Smooth muscle cell of the brain vasculature (primary cell): ENCODE results near the gene MAD2L2.

Source experiments
- DNase-seq: peaks from one replicate; pipeline ENCODE4 v3.0.0-alpha.2; 2012; ENCODE audit warnings: low read depth, low spot score

Gene MAD2L2

DNA sequence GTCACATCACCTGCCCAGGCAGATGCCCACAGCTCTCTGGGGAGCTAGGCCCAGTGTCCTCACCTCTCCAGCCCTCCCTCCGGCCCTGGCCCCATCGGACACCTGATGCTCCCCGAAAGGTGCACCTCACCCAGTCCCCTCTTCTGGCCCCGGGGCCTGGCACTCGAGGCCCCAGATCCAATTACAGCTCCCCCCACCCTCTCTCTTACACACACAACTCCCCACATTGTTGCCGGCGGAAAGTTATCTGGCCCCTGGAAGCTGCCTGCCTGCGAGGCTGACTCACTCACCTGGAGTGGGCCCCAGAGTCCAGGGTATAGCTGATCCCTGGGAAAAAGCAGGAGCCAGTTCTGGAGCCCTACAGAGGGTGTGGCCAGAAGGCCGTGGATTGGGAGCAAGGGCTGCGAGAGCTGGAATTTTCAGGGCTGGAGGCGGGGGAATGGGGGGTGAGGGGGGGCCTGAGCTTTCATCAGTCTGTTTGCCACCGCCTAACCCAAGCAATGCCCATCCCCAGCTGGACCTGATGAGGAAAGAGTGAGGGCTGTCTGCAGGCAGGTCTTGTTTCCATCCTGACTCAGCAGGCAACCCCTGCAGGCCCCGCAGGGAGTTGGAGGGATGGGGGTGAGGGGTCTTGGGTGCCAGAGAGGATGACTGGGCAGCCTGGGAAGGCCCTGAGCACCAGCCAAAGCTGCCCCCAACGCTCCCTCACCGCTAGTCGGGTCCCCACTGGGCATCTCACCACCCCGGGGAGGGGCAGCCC lies 27.7 kb downstream of the MAD2L2 start:
- no peak for DNase-seq

- DNase-seq = no peak
Observed at GRCh38 chr1:11652203-11652780, 28.7 kb downstream of the MAD2L2 start.

GRCh38 chr1:11651017-11651416 lies 29.9 kb downstream of the MAD2L2 start:
- no peak for DNase-seq

GRCh38 chr1:11650331-11650991 lies 30.5 kb downstream of the MAD2L2 start:
- no peak for DNase-seq

DNA sequence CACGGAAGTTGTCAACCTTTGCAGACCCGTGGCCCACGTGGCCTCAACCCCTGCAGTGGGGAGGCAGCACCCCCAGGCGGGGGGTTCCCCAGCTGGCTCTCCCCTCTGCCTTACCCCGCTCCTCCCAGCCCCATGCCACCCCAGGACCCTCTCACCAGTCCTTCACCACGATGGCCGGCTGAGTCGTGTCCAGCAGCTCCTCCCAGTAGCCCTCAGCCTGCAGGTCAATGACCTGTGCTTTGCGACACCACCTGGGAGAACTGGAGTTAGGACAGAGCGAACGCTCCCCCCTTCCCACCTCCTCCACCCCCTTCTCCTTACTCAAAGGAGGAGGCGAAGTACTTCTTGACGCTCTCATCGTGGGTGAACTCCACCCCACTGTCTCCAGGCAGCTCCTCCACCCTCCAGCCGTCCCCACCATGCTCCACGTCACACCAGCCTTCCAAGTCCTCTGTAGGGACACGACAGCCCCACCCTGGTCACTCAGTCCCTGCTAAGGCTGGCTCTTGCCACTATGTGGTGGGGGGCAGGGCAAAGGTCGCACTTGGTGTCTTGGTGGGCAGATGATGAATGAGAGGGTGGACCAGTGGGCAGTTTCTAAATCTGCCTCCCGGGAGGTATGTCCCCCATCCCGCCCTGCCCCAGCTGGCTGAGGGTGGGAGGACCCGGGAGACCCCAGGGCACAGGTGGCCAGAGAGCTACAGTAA lies 31.2 kb downstream of the MAD2L2 start:
- no peak for DNase-seq

GRCh38 chr1:11649237-11649623 lies 31.7 kb downstream of the MAD2L2 start:
- DNase-seq = no peak

- no peak for DNase-seq
Observed at GRCh38 chr1:11648732-11649158, 32.2 kb downstream of the MAD2L2 start.

GRCh38 chr1:11648039-11648438 lies 32.9 kb downstream of the MAD2L2 start:
- no peak for DNase-seq

DNA sequence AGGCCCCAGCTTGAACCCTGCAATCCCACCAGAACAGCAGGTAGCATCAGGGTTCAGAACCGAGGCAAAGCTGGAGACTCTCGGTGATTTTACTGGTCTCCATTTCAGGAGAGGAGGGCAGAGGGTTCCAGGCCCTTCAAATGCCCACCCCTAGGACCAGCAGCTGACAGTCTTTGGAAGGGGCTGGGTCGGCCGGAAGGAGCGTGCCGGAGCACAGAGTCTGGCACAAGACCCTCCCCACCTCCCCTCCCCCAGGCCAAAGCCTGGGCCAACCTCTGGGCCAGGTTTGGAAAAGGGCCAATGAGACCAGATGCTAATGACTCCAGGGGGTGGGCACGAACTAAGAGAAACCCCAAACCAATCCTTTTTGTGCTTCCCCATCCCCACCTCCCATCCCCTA lies 33.6 kb downstream of the MAD2L2 start:
- DNase-seq = no peak

DNA sequence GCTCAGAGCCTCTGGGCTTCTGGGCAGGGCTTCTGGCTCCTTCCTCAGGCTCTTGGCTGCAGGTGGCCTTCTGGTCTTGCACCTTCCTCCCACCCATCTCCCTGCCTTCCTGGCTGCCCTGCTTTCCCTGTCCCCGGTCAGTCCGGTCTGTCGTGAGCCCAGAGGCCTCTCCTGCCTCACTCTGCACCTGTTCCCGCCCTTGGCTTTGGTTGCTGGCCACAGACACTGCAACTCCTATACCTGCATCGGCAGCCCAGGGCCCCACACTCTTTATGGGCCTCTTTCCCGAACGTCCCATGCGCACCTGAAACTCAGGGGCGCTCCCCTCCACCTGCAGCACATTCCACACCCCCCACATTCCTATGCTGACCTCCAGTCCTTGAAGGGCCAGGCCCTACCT lies 34.6 kb downstream of the MAD2L2 start:
- no peak for DNase-seq

DNA sequence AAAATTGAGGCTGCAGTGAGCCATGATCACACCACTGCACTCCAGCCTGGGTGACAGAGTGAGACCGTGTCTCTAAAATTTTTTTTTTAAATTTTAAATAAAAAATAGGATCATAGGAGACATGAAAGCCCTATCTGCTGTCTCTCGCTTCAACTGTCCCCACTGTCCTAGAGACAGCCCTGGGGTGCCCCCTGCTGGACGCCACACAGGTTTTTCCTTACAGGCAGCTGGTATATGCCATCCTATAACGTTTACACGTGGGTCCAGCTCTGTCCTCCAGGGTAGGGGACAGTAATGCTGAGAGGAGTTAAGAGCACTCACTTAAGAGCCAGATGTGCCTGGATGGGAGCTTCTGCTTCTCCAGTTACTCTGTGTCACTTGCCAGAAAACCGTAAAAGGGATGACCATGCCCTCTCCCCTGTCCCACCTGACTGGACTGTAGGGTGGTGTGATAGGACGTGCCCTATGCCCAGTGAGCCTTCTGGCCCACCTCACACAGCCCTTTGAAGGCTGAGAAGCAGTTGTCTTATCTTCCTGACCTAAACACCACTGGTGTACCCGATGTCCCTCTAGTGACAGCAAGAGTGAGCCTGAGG lies 35.2 kb downstream of the MAD2L2 start:
- peak; percentile 37 for DNase-seq

- DNase-seq = no peak
Observed at GRCh38 chr1:11645270-11645669, 35.7 kb downstream of the MAD2L2 start.

DNA sequence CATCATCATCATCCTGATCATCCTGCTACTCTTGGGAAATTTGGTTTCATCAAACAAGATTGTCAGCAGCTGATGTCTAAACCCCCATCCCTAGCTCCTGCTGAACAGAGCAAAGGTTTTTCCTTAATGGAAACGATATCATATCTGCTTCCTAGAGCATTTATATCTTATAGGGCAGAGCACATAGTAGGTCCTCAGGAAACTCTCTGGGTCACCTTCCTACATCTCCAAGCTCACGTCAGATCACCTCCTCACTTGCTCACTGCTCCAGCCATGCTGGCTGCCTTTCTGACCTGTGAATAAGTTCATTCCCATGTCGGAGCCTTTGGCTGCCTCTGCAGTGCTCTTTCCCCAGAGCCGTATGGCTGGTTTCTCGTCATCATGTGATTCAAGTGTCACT lies 37.2 kb downstream of the MAD2L2 start:
- DNase-seq = no peak

DNA sequence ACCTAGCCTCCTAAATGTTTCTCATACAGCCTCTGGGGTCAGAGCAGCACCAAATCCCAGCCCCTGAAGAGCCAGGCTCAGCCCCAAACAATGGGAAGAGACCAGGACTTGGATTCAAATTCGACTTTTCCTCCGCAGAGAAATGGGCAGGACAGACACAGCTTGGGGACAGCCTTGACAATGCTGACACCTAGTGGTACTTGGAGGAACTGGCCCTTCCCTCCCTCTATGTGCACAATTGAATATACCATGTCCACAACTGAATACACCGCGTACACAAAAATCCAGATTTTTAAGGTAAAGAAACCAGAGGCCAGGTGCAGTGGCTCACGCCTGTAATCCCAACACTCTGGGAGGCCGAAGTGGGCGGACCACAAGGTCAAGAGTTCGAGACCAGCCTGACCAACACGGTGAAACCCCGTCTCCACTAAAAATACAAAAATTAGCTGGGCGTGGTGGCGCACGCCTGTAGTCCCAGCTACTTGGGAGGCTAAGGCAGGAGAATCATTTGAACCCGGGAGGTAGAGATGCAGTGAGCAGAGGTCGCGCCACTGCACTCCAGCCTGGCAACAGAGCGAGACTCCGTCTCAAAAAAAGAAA lies 38.4 kb downstream of the MAD2L2 start:
- peak; percentile 21 for DNase-seq

DNA sequence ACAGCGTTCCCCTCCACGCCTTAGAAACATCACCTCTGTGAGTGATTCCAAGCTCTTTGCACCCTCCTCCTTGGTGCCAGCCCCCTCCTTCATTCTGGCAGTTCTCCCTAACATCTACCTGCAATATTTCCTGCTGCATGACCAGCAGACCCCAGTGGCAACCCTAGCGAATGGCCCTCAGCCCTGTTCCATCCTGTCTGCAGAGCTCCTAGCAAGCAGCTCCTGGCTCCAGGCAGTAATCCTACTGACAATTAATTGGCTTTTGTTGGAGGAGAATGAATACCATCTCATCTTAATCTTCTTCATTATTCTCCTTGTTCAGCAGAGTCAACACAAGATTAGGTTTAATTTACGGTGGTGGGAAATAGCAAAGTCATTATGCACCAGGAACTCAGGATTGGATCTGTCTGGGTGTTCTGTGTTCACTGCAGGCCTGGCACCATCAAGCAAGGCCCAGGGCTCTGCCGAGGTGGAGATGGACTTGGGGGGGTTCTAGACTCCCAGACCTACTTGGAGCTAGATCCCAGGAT lies 39.1 kb downstream of the MAD2L2 start:
- no peak for DNase-seq

GRCh38 chr1:11640944-11641343 lies 40.0 kb downstream of the MAD2L2 start:
- no peak for DNase-seq

DNA sequence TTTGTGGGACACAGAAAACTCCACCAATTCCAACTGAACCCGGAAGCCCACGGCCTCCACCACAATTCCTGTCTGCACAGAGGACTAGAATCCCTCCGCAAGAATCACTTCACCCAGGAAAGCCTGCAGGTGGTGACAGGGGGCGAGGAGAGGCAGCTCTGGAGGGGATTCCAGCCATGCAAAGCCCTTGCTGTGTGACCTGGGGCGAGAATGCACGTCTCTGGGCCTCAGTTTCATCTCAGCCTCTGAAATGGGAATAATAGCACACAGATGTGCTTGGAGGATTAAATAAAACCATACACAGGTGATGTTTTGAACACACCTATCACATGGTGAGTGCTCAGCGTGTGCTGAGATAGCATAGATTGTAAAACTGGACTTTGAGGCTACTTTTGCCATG lies 40.8 kb downstream of the MAD2L2 start:
- no peak for DNase-seq

DNA sequence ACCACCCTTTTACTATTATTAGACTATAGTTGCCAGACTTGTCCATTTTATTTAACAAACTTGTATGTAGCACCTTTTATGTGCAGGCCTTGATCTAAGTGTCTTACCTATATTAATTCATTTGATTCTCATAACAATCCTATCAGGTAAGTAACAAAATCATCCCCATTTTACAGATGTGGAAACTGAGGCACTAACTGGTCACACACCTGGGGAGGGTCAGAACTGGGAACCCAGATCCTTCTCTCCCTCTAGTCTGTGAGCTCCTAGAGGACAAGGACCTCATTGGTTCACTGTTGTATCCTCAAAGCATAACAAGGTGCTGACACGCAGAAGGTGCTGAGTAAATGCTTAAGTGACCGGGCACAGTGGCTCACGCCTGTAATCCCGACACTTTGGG lies 41.6 kb downstream of the MAD2L2 start:
- DNase-seq = no peak

GRCh38 chr1:11638121-11638520 lies 42.8 kb downstream of the MAD2L2 start:
- no peak for DNase-seq

DNA sequence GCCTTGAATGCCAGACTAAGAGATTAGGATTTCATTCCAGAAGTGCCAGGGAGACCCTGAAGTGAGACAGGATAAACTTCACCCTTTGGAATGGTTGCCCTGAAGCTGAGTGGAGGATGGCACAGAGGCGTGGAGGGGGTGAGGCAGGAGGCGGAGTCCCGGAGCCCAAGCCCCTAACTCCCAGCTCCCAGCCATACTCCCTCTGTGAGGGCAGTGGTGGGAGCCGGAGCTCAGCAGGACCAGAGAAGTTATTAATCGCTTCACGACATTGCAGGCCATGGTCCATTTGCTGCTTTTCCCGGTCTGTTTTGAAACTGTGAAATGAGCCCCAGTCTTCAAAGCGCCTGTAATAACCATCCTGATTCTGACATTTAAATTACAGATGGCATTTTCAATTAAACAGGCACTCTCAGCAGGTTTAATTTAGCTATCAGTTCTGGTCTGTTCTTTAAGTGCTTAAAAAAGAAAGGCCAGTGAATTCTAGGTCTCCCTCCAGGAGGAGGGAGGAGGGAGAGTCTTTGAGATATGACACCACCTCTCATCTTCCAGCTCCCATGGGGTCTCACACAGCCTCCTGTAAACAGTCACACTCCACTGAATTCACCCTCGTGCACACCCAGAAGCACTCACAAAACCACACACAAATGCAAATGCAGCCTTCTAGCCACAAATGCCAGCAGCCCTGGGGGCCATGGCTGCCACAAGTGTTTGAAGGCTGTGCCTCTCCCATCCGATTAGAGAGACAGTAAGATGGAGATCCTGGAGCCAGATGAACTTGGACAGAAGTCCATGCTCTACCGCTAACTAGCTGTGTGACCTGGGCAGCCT lies 46.4 kb downstream of the MAD2L2 start:
- no peak for DNase-seq
